ENCODE data around the gene MYBBP1A. TPM values are rescaled to one million over a fixed set of nuclear protein-coding genes. Genes with fewer than 3 reads are reported as not detected.

MYBBP1A gene
- total and polyA plus RNA-seq, 2 of the 13 experiments (the other 11 are each of a cell fraction or from before 2014, with no cell fraction given) = 18.6 to 54.8 TPM

DNA sequence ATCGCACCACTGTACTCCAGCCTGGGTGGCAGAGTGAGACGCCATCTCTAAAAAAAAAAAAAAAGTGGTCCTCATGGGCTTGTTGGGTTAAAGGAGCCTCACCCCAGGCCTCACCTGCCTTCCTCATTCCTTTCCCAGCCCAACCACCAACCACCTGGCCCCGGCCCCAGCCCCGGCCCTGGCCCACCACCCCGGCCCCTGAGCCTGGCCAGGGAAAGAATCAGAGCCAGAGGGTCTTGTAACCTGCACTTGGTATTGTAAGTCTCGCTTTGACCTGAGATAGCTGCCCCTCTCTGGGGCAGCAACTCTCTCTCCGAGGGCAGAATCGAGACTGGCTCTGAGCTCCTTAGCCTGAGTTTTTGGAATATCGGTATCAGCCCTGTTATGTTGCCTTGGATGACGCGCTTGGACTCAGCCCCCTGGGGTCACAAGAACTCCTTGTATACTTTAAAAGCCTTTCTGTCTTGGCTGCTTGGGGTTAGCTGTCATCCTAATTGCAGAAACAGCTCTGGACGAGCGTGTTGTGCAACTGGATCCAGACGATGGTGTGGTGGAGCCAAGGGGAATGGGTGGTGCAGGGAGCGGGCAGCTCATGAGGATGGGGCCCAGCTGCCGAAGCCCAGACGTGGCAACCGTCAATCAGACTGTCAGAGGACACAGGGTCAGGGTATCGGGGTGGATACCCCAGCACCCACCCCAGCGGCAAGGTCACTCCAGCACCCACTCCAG is 43.8 kb upstream of the MYBBP1A start:
- intact Hi-C loops (cut with micrococcal nuclease; ENCODE audit: unreplicated experiment) = no loop called here
- ATAC-seq (no peak), DNase-seq (ENCODE audit: low spot score) (no peak), FAIRE-seq (no peak)
- no peaks in the 10 kb centered on the region for H3K9me3 ChIP-seq (ENCODE audit: low read length)
- no peaks in the 10 kb centered on the region for H4K20me1 ChIP-seq (ENCODE audit: insufficient read depth, low read length)
- no TSS peak for BruUV-seq (replicated peaks)
- H3K4me1 ChIP-seq (ENCODE audit: insufficient read depth, low read length) = peaks cover 22% of the 10 kb centered on the region
- no peak overlapping the region for H3K27ac ChIP-seq (ENCODE audit: extremely low read length, insufficient read depth, low read length)
- no peak for TF ChIP-seq ZEB1 (IDR thresholded peaks at IDR 0.05; ENCODE audit: insufficient replicate concordance, low read depth)
- TF ChIP-seq SP140L (CRISPR knock-in tag; IDR thresholded peaks at IDR 0.05; ENCODE audit: borderline replicate concordance) = no peak
- TF ChIP-seq ZSCAN29 (CRISPR knock-in tag; conservative IDR thresholded peaks at IDR 0.05) = no peak
- TF ChIP-seq, protein P1, sequence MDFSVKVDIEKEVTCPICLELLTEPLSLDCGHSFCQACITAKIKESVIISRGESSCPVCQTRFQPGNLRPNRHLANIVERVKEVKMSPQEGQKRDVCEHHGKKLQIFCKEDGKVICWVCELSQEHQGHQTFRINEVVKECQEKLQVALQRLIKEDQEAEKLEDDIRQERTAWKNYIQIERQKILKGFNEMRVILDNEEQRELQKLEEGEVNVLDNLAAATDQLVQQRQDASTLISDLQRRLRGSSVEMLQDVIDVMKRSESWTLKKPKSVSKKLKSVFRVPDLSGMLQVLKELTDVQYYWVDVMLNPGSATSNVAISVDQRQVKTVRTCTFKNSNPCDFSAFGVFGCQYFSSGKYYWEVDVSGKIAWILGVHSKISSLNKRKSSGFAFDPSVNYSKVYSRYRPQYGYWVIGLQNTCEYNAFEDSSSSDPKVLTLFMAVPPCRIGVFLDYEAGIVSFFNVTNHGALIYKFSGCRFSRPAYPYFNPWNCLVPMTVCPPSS (IDR thresholded peaks at IDR 0.05) = no peak
- TF ChIP-seq SCMH1 (CRISPR knock-in tag; IDR thresholded peaks at IDR 0.05; ENCODE audit: borderline replicate concordance) = no peak
- TF ChIP-seq CSRNP1 (CRISPR knock-in tag; IDR thresholded peaks at IDR 0.05) = no peak
- no peaks in the 10 kb centered on the region for H3K27me3 ChIP-seq (ENCODE audit: control insufficient read depth in 1 of 2, insufficient read depth in 2 of 2, low read length in 2 of 2)
- 63% methylated on average over 16 of the region's 20 CpGs for WGBS (ENCODE audit: low lambda C conversion rate)
- H3K9ac ChIP-seq (ENCODE audit: insufficient read depth, low read depth, low read length) = no peak overlapping the region
- H3K36me3 ChIP-seq (replicated peaks in 1 of 2; ENCODE audit: control insufficient read depth in 1 of 2, insufficient read depth in 2 of 2, low read length in 2 of 2) = no peaks in the 10 kb centered on the region
- H2AFZ ChIP-seq (ENCODE audit: low read length) = no peak overlapping the region
- POLR2A ChIA-PET = no interaction called here
- no peak overlapping the region for H3K4me3 ChIP-seq (replicated peaks in 1 of 3; ENCODE audit: insufficient read depth in 1 of 3, low read depth in 2 of 3, low read length in 3 of 3)
- no peak overlapping the region for H3K4me2 ChIP-seq (ENCODE audit: low read depth, low read length)
- no peaks in the 10 kb centered on the region for H3K79me2 ChIP-seq (ENCODE audit: insufficient read depth, low read length)
- in situ Hi-C loops (cut with HindIII; ENCODE audit: extremely low pct_ligation_motif_present, low pct_unique_long_range_greater_than_20kb) = no loop called here
- CTCF ChIA-PET (ENCODE audit: low intra/inter-chr PET ratio, low total read pairs) = no interaction called here
